Tibial nerve (tissue), 3 donors: ENCODE measurements around the gene GOLT1B.

Experiments
- CTCF ChIP-seq, 5 experiments: fragments of 200-600 bp in 3 of 5; fragments of 450-650 bp in 2 of 5; sonication (generic) in 3 of 5; IDR thresholded peaks; one replicate each; pipeline ENCODE4 v1.5.1; 2016 to 2019; ENCODE audit warnings: antibody characterized with exemption in 5 of 5, mild to moderate bottlenecking in 3 of 5, moderate library complexity in 2 of 5
- POLR2A ChIP-seq, 2 donors: fragments of 450-650 bp; IDR thresholded peaks; one replicate each; pipeline ENCODE4 v1.6.1; 2017; ENCODE audit warnings: antibody characterized with exemption in 2 of 2, mild to moderate bottlenecking in 2 of 2, moderate library complexity in 2 of 2

DNA sequence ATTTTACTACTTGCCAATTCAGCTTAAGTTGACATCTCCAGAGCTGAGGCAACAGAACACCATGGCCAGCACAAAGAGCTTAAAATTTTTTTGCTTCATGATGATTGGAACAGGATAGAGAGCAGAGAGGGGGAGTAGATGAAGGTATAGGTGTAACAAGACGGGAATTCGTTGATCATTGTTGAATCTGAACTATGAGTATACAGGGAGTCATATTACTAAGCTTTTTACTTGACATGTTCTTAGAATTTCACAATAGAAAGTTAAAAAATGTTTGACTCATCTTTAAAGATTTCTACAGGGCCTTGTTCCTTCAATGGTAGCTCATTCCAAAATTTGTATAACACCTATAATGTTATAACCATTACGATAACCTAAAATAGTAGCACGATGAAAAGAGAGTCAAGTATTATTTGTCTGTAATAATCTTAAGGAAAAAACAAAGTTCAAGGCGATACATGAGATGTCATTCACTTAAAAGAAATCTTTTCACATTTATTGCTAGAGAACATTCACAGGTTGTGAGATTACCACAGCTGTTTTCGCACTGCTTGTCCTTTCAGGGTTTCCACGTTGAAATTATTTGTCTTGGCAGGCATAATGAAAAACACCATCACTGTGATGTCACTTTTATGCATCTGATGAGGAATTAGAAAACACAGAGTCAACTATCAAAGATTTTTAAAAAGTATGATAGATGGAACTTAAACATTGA, 58.4 kb downstream of the GOLT1B start:
- TF ChIP-seq POLR2A (IDR thresholded peaks at IDR 0.05) (no peak), CTCF (IDR thresholded peaks at IDR 0.05) (no peak)
